OCI-LY1 (cell line): ENCODE data around the gene CCDC117.

ENCODE experiments used
- EZH2 ChIP-seq: fragments of 200-600 bp; sonication (generic), shearing (Covaris generic); IDR thresholded peaks from 2 replicates; pipeline ENCODE4 v1.8.0; 2017; ENCODE audit warnings: borderline replicate concordance, mixed run types, mild to moderate bottlenecking, antibody characterized with exemption, low read length, moderate library complexity, mixed read lengths
- TF ChIP-seq, protein P1 (sequence below): fragments of 200-600 bp; sonication (generic), shearing (Covaris generic); IDR thresholded peaks from 2 replicates; pipeline ENCODE4 v1.5.1; 2017; ENCODE audit warnings: mild to moderate bottlenecking, antibody characterized with exemption, low read length, moderate library complexity, mixed read lengths

DNA sequence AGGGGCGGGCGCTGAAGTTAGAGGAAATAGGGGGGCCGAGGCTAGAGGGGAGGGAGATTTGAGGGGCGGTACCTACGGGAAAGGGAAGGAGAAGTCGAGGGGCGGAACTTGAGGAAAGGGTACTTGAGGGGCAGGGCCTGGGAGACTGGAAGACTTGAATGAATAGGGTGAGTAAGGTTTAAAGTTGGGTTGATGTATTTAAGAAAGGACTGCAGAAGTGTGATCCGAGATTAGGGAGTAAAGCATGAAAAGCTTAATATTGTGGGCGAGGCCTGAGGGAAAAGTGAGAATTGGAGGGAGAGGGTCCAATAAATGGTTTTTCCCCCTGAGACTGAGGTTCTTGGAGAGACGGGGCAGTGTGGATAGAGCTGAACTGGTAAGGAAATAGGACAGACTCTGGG lies 29.9 kb upstream of the CCDC117 start:
- TF ChIP-seq, protein P1, sequence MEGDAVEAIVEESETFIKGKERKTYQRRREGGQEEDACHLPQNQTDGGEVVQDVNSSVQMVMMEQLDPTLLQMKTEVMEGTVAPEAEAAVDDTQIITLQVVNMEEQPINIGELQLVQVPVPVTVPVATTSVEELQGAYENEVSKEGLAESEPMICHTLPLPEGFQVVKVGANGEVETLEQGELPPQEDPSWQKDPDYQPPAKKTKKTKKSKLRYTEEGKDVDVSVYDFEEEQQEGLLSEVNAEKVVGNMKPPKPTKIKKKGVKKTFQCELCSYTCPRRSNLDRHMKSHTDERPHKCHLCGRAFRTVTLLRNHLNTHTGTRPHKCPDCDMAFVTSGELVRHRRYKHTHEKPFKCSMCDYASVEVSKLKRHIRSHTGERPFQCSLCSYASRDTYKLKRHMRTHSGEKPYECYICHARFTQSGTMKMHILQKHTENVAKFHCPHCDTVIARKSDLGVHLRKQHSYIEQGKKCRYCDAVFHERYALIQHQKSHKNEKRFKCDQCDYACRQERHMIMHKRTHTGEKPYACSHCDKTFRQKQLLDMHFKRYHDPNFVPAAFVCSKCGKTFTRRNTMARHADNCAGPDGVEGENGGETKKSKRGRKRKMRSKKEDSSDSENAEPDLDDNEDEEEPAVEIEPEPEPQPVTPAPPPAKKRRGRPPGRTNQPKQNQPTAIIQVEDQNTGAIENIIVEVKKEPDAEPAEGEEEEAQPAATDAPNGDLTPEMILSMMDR = no peak
- no peak for TF ChIP-seq EZH2
